ENCODE data around the gene FIGN. TPM values are rescaled to one million over a fixed set of nuclear protein-coding genes. Genes with fewer than 3 reads are reported as not detected.

FIGN gene
- total and polyA plus RNA-seq, 2 of the 8 experiments (the other 6 are each of a cell fraction or from before 2014, with no cell fraction given) = 5.0 to 22.8 TPM

- Histone ChIP-seq H3K36me3 (ENCODE audit: control insufficient read depth in 2 of 4, insufficient read depth in 4 of 4, low read length in 3 of 4) (no peaks in the 10 kb centered on the region), H2AK5ac (ENCODE audit: low read depth, low read length) (no peak overlapping the region), H3K4me2 (ENCODE audit: insufficient read depth in 1 of 2, low read depth in 2 of 2, low read length in 2 of 2) (no peak overlapping the region), H2BK12ac (ENCODE audit: low read depth, low read length) (no peak overlapping the region), H2BK120ac (replicated peaks; ENCODE audit: low read depth, low read length) (no peak overlapping the region), H4K91ac (replicated peaks; ENCODE audit: insufficient read length, low read length) (no peak overlapping the region), H3K27ac (ENCODE audit: low read depth, low read length) (no peak overlapping the region), H4K20me1 (replicated peaks in 1 of 2; ENCODE audit: control insufficient read depth in 1 of 2, insufficient read depth in 2 of 2, low read length in 2 of 2) (no peaks in the 10 kb centered on the region), H3K23ac (ENCODE audit: insufficient read length) (no peak overlapping the region), H3K14ac (ENCODE audit: insufficient read length) (no peak overlapping the region), H3K27me3 (replicated peaks in 1 of 4; ENCODE audit: control insufficient read depth in 3 of 4, extremely low read depth in 1 of 4, insufficient read depth in 3 of 4, low read length in 3 of 4) (no peaks in the 10 kb centered on the region), H3K18ac (ENCODE audit: extremely low read depth, low read length) (no peak overlapping the region), H2BK15ac (ENCODE audit: low read length) (no peak overlapping the region), H3K56ac (replicated peaks; ENCODE audit: insufficient read length, low read depth, low read length) (no peak overlapping the region), H2BK20ac (ENCODE audit: low read length) (no peak overlapping the region), H3K23me2 (ENCODE audit: low read depth, low read length) (no peaks in the 10 kb centered on the region), H3K79me1 (ENCODE audit: low read depth, low read length) (no peaks in the 10 kb centered on the region), H4K5ac (ENCODE audit: insufficient read length, low read depth, low read length) (no peak overlapping the region), H3K9ac (replicated peaks in 1 of 4; ENCODE audit: extremely low read depth in 1 of 4, low read depth in 3 of 4, low read length in 3 of 4) (no peak overlapping the region), H3K9me3 (ENCODE audit: insufficient read depth in 2 of 2, low read depth in 1 of 2, low read length in 1 of 2) (no peaks in the 10 kb centered on the region), H4K8ac (ENCODE audit: extremely low read depth, insufficient read depth, low read length) (no peak overlapping the region), H3K4me1 (replicated peaks in 1 of 4; ENCODE audit: control insufficient read depth in 3 of 4, insufficient read depth in 4 of 4, low read length in 3 of 4) (peaks cover 0 to 11% (median 7%) of the 10 kb centered on the region in 4 experiments; a peak in 4 of 7 replicates), H3K79me2 (ENCODE audit: control insufficient read depth in 1 of 2, insufficient read depth in 2 of 2, low read length in 2 of 2) (no peaks in the 10 kb centered on the region), H2AFZ (ENCODE audit: low read length) (no peak overlapping the region), H3K4ac (replicated peaks; ENCODE audit: insufficient read length, low read depth, low read length) (no peak overlapping the region), H2BK5ac (ENCODE audit: low read depth, low read length) (no peak overlapping the region), H3K4me3 (ENCODE audit: extremely low read depth in 1 of 4, insufficient read depth in 2 of 4, low read depth in 3 of 4, low read length in 4 of 4) (no peak overlapping the region)
- WGBS, 2 experiments (ENCODE audit: extremely low coverage in 1 of 2, insufficient coverage in 1 of 2, insufficient read length in 1 of 2, insufficient replicate concordance in 2 of 2, low coverage in 1 of 2, low lambda C conversion rate in 2 of 2, missing lambda C conversion rate in 1 of 2) = 92% methylated on average over 3 of the region's 3 CpGs; no CpG with 5 or more reads in 1 of the 2 experiments
- DNase-seq (ENCODE audit: low read depth in 1 of 2, low spot score in 2 of 2) (no peak), FAIRE-seq (no peak)
- no peak for TF ChIP-seq SP2 (IDR thresholded peaks at IDR 0.05; ENCODE audit: low read length)
- CTCF ChIA-PET (ENCODE audit: partially characterized antibody) = interaction anchor here (0.6 to 3.4 kb wide), 6 partner anchors 8 to 732 kb away, joined by 3 to 19 read pairs (median 3); no protein-coding TSS in a partner anchor
- POLR2A ChIA-PET (ENCODE audit: partially characterized antibody) = interaction anchor here (0.9 kb wide), 1 partner anchor 16 kb away, joined by 3 read pairs; no protein-coding TSS in a partner anchor
Observed at GRCh38 chr2:163591461-163591860, 144.3 kb downstream of the FIGN start.

All from H1 (cell line).